Kidney (tissue), 14 donors: ENCODE data around the gene ANKRD63. TPM values are rescaled to one million over a fixed set of nuclear protein-coding genes. Genes with fewer than 3 reads are reported as not detected.

Source experiments
- DNase-seq, 5 donors: peaks; one replicate each; pipeline ENCODE4 v3.0.0-alpha.2; 2013 to 2020
- FAIRE-seq: peaks from 2 replicates; lab custom pipeline; 2012; peaks lifted over from hg19 to GRCh38; lab: Jason Lieb, UNC
- H3K27ac ChIP-seq, 2 donors: one replicate each; pipeline ENCODE4 v1.7.0; 2013; ENCODE audit warnings: low read depth in 2 of 2, low read length in 2 of 2, inconsistent platforms in 1 of 2
- H3K27me3 ChIP-seq: one replicate; pipeline ENCODE4 v1.7.1; 2013; ENCODE audit warnings: low read length, inconsistent platforms; ENCODE audit not compliant: control insufficient read depth, insufficient read depth
- H3K36me3 ChIP-seq, 3 donors: one replicate each; pipeline versions ENCODE4 v1.7.0 to v1.7.1; 2013; ENCODE audit warnings: low read length in 3 of 3, control low read depth in 1 of 3, inconsistent platforms in 1 of 3; ENCODE audit not compliant: insufficient read depth in 3 of 3, control insufficient read depth in 2 of 3
- H3K4me1 ChIP-seq, 3 donors: one replicate each; pipeline versions ENCODE4 v1.7.0 to v1.7.1; 2013; ENCODE audit warnings: low read length in 3 of 3, inconsistent platforms in 1 of 3, low read depth in 1 of 3; ENCODE audit not compliant: control insufficient read depth in 2 of 3, insufficient read depth in 2 of 3
- H3K4me3 ChIP-seq, 3 donors: one replicate each; pipeline versions ENCODE4 v1.7.0 to v1.8.1; 2013; ENCODE audit warnings: low read length in 3 of 3, control low read depth in 1 of 3, inconsistent platforms in 1 of 3
- H3K9ac ChIP-seq, 3 donors: one replicate each; pipeline versions ENCODE4 v1.7.0 to v1.7.1; 2013; ENCODE audit warnings: low read length in 3 of 3, control low read depth in 1 of 3, inconsistent platforms in 1 of 3
- H3K9me3 ChIP-seq, 3 donors: one replicate each; pipeline versions ENCODE4 v1.7.0 to v1.7.1; 2013; ENCODE audit warnings: low read length in 3 of 3, control low read depth in 1 of 3, inconsistent platforms in 1 of 3; ENCODE audit not compliant: control insufficient read depth in 2 of 3, insufficient read depth in 1 of 3
- intact Hi-C: fragments of 100-400 bp; cut with DNase I; formaldehyde crosslinking; loops from one replicate; pipeline ENCODE4 v1.11.1; 2022
- polyA plus RNA-seq: library from polyadenylated mRNA; stranded (reverse); fragments of 350-450 nt; fragmentation: Illumina TruSeq; extraction: RNeasy Lipid Tissue Mini Kit (QIAGEN cat#74804); gene quantifications from one replicate; pipeline ENCODE4 v1.2.3, GENCODE V29; 2014; ENCODE audit warnings: low read depth, low replicate concordance; ENCODE audit not compliant: insufficient read depth
- total RNA-seq: library from RNA; stranded (reverse); fragmentation: NEBNext Ultra II Directional; extraction: Animal tissue kit (Norgen Biotek cat#: 25700); gene quantifications from one replicate; pipeline ENCODE4 v1.2.1, GENCODE V29; 2021
- TF ChIP-seq, protein P1 (sequence below): IDR thresholded peaks from 3 replicates; pipeline ENCODE4 v1.5.1; 2012; ENCODE audit warnings: mild to moderate bottlenecking, moderate library complexity, borderline replicate concordance; ENCODE audit not compliant: insufficient read depth; ENCODE audit errors: extremely low read depth
- donor health status: control.
- donor health status: control.
- donor health status: control.
- donor health status: control.
- donor health status: control.
- donor health status: DM: yes; HTN: yes; CAD: no.
- donor health status: Normal renal cell carcinoma (clear cell type).

Gene ANKRD63
- total and polyA plus RNA-seq, 2 donors from 2014 or later: not detected

GRCh38 chr15:40267670-40268069 is 15.2 kb downstream of the ANKRD63 start:
- FAIRE-seq (no peak), DNase-seq (no peak)
- TF ChIP-seq, protein P1, sequence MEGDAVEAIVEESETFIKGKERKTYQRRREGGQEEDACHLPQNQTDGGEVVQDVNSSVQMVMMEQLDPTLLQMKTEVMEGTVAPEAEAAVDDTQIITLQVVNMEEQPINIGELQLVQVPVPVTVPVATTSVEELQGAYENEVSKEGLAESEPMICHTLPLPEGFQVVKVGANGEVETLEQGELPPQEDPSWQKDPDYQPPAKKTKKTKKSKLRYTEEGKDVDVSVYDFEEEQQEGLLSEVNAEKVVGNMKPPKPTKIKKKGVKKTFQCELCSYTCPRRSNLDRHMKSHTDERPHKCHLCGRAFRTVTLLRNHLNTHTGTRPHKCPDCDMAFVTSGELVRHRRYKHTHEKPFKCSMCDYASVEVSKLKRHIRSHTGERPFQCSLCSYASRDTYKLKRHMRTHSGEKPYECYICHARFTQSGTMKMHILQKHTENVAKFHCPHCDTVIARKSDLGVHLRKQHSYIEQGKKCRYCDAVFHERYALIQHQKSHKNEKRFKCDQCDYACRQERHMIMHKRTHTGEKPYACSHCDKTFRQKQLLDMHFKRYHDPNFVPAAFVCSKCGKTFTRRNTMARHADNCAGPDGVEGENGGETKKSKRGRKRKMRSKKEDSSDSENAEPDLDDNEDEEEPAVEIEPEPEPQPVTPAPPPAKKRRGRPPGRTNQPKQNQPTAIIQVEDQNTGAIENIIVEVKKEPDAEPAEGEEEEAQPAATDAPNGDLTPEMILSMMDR: no peak
- H3K9ac ChIP-seq: no peak overlapping the region
- intact Hi-C loops: no loop called here
- H3K4me3 ChIP-seq: no peak overlapping the region
- no peaks in the 10 kb centered on the region for H3K4me1 ChIP-seq
- H3K27me3 ChIP-seq: no peaks in the 10 kb centered on the region
- H3K27ac ChIP-seq: no peak overlapping the region
- H3K36me3 ChIP-seq: no peaks in the 10 kb centered on the region
- H3K9me3 ChIP-seq: no peaks in the 10 kb centered on the region

GRCh38 chr15:40266828-40267304 is 16.0 kb downstream of the ANKRD63 start:
- H3K27ac ChIP-seq: no peak overlapping the region

GRCh38 chr15:40265875-40266274 is 17.0 kb downstream of the ANKRD63 start:
- no peaks in the 10 kb centered on the region for H3K27me3 ChIP-seq

More at GRCh38 chr15:40266828-40267304, 16.0 kb downstream of the ANKRD63 start:
- DNase-seq (peak in 1 of 5 donors; percentile 67), FAIRE-seq (no peak)
- Histone ChIP-seq H3K4me1 (no peaks in the 10 kb centered on the region), H3K27me3 (no peaks in the 10 kb centered on the region), H3K9ac (no peak overlapping the region), H3K4me3 (no peak overlapping the region), H3K36me3 (no peaks in the 10 kb centered on the region), H3K9me3 (no peaks in the 10 kb centered on the region)
- TF ChIP-seq, protein P1: no peak
- intact Hi-C loops: no loop called here

More at GRCh38 chr15:40265875-40266274, 17.0 kb downstream of the ANKRD63 start:
- no peak for FAIRE-seq
- Histone ChIP-seq H3K36me3 (no peaks in the 10 kb centered on the region), H3K4me1 (no peaks in the 10 kb centered on the region), H3K9ac (no peak overlapping the region), H3K4me3 (no peak overlapping the region), H3K27ac (no peak overlapping the region), H3K9me3 (no peaks in the 10 kb centered on the region)
- peak in 1 of 5 donors; percentile 54 for DNase-seq
- intact Hi-C loops: no loop called here
- TF ChIP-seq, protein P1: no peak
